SIG-M5 treated with dmso at 0.1 percent for 504 hours (cell line): ENCODE measurements around the gene STX18.
"Not testable (repeated sequence)": the region's sequence is repeated elsewhere in the genome, so short reads cannot be mapped to it uniquely, and the experiment has no call there.

ENCODE experiments used
- DNase-seq: peaks from one replicate; lab custom pipeline; 2025; ENCODE audit not compliant: unreplicated experiment; lab: John Stamatoyannopoulos, UW

The STX18 gene

GRCh38 chr4:4555916-4556315, 14.1 kb upstream of the STX18 start:
- no peak for DNase-seq

GRCh38 chr4:4554234-4554633, 12.4 kb upstream of the STX18 start:
- DNase-seq: no peak

GRCh38 chr4:4552042-4552441, 10.2 kb upstream of the STX18 start:
- not testable (repeated sequence) for DNase-seq

GRCh38 chr4:4550161-4550560, 8.3 kb upstream of the STX18 start:
- not testable (repeated sequence) for DNase-seq

- DNase-seq: no peak
These were observed 7.7 kb upstream of the STX18 start for GRCh38 chr4:4549534-4549933.

GRCh38 chr4:4542774-4543485, 1.1 kb upstream of the STX18 start:
- DNase-seq: no peak

GRCh38 chr4:4541040-4541631, 712 bp downstream of the STX18 start:
- DNase-seq: peak; percentile 94

- DNase-seq: no peak
These were observed 2.4 kb downstream of the STX18 start for GRCh38 chr4:4539481-4539880.

DNA sequence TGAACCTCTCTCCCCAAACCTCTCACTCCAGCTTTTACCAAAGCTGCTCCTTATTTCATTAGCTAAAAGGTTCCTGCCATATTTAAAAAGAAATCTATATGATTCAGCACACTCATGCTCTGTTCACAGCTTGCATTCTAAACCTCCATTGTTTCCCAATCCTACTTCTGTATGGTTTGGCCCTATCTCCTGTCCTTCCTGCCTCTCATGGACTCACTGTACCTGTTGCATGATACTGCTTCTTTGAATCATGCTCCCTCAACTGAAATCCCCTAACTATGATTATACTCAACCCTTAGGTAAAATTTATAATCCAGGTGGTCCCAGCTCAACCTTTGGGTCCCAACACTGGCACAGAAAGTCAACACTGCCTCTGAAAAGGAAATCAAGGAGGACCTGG, 6.3 kb downstream of the STX18 start:
- DNase-seq: no peak

DNA sequence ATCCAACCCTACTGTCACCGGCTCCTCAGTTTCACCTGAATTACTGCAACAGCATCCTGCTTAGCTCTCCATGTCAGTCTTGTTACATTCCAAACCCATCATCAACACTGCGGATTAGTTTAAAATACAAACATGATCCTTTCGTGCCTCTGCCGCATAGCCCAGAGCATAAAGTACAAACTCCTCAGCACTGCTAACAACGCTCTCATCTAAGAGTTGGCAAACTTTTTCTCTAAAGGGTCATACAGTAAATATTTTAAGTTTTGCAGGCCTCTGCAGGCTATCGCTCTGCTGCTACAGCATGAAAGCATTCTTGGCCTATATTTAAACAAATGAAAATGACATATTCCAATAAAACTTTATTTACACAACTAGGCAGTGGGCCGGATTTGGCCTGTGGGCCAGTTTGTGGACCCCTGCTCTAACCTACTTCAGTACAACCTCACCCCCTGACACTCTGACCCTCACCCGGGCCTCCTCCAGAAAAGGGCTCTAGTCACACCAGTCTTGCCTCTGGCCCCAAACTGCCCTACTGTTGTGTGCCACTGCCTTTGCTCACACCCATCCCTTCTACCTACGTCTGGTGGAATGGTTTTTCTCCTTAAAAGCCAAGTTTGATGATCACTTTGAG, 7.2 kb downstream of the STX18 start:
- DNase-seq: no peak

DNA sequence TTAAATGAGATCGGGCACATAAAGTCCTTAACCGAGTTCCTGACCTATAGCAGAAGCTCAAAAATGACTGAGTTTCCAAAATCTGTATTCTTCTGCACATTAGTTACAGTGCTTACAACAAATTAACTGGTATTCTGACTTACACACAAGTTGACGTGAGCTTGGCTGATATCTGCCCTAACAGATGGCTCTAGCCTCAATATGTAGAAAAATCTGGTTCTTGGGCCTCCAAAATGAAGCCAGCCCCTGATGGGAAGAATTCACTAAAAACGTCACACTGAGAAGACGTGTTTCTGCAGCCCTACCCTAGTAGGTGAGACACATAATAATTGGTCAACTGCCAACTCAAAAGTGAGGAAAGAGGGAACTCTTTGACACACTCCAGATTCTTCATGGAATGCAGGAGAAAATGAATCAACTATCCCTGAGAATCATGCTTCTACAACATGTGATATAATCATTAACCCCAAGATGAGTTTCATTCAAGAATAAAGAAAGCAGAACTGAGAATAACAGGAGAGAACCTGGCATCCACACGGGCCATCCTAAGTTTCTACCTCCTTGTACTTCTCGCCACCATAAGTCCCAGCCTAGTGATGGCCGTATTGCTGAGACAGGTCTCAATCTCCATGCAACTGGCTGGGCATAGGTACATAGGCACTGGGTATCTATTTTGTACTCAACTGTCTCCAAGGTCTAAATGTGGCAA, 8.2 kb downstream of the STX18 start:
- DNase-seq: no peak

DNA sequence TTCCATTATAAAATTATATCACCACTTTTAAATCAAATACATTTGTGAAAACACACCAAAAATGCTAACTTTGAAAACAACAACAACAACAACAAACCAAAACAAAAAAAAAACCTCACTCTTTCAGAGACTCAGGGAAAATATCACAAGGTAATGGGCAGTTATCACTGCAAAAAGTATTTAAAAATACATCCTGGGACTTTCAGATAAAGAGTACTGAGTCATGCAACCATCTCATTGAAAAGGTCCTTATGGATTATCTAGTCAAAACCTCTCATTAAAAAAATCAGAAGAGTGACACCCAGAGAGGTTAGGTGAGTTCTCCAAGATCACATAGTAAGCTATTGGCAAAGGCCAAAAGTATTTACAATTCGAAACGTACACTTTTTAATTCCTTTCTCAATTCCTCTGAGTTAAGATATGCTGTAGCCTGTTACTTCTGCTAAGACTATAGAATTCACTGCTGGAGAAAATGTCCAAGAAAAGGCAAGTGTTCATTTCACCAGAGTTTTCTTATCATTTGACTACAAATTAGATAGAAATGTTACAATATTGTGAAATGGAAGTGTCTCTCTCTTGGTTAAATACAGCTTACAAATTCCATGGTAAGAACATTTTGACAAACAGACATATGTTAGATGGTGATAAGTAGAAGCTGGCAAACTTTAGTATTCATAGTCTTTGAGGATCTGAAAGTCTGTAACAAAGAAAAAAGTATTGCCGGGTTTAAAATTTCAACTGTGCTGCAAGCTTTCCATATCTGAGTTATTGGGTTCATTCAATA, 9.3 kb downstream of the STX18 start:
- DNase-seq: no peak

DNA sequence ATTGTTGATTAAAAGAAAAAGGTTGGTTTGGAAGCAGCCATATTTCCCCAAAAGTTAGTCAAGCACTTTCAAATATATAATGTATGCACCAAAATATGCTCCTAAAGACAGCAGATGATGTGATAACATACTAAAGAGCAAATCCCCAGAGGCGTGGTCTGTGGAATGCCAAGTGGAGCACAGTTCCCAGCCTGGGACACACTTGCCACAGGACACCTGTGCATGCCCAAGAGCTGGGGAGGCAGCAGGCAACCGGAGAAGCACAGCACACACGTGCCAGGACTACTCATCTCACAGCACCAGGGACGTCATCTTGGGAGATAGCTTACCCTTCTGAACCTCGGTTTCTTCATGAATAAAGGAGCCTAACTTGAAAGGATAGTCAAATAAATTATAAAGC, 12.5 kb downstream of the STX18 start:
- no peak for DNase-seq

GRCh38 chr4:4526401-4526800, 15.4 kb downstream of the STX18 start:
- DNase-seq: no peak

DNA sequence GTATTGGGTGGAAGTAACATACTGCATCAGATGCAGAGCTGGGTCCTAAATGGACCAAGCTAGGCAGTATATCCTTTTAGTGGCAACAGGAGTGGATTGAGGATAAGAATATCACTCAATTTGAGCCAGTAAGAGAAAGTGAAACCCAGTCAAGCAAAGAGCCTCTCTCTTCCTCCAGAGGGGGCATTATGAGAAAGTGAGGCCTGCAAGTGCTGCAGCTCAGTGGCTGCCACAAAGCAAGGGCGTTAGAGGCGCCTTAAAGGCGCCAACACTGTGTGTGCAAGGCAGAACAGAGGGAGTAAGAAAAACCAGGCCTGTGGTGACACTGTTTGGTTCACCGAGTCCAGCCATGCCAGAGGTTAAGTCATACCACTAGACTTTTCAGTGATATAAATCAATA, 17.5 kb downstream of the STX18 start:
- no peak for DNase-seq

- DNase-seq: no peak
These were observed 20.1 kb downstream of the STX18 start for GRCh38 chr4:4521731-4522130.

GRCh38 chr4:4521136-4521535, 20.7 kb downstream of the STX18 start:
- no peak for DNase-seq

DNA sequence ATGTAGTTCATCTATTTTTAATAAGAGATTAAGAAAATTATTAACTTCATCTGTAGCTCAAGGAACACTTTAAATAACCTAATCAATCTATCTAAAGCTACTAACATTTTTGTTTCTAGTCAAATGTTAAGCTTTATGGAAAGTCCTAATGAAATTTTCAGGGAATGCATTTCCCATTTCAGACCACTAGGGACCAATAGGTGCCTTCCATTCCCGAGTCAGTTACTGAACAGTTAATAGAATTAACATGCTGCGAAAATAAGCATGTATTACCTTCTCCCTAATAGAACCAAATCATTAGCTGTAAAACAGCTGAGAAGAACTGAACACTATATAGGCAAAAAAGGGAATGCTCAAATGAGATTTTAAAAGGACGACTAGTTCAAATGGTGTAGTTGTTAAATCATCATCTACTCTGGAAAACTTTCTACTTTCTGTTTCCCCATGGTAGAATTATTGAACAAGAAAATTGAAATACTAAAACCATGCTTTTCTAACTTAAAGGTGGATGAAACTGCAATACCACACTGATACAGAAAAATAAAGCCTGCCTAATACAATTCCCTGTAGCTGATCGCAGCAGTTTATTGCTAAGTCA, 22.5 kb downstream of the STX18 start:
- DNase-seq: no peak

DNA sequence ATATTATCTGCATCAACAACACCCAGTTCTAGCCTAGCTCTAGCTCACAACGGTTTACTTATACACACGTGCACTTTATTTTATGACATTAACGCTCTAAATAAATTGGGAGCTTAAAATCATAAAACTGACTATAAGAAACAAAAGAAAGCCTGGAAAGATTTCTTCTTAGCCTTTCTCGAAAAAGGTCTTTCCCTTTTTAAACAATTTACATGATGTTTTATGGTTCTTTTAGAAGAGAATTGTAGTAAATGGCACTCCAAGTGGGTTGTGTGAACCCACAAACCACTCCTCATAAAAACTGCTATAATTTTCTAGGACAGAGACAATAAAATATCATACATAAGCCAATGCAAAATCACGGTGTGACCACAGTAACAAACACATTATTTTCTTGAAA, 23.1 kb downstream of the STX18 start:
- no peak for DNase-seq

DNA sequence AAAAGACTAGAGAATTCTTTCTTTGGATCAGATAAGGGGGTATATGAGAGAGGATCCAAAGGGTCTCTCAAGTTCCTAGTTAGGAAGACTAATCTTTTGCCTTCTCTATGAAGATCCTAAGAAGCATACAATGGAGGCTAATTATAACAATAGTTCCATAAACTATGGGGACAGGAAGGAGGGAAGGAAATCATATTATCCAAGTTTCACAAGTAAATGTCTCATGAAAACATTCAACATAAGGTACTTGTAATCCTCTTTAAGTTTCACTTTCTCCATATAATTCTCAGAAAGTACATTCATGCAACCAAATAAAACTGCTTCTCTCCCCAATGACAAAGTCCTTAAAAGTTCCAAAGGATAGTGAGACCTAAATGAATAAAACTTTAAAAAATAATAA, 27.1 kb downstream of the STX18 start:
- DNase-seq: no peak

DNA sequence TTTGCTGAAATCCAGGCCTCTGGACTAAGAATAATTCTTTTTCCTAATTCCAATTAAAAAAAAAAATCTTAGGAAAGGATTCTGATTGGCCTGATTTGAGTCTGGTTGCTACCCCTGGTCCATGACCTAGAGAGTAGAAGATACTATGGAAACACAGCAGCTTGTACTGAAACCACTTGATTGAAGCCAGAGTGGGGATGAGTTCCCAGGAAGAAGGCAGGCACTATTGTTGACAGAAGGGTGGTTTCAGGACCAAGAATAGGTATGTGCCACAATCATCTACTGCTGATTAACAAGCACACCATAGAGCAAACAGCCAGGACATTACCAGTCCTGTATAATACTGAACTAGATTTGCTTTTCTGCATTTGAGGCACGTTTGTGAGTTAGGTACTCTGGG, 29.6 kb downstream of the STX18 start:
- no peak for DNase-seq
